GM18870 (cell line): ENCODE data around the gene ATXN7L1.
"Not testable (repeated sequence)": the region's sequence is repeated elsewhere in the genome, so short reads cannot be mapped to it uniquely, and the experiment has no call there.

Source experiments
- ATAC-seq: cut with Tn5 transposase; IDR thresholded peaks from one replicate; pipeline ENCODE4 v1.9.1; 2021; ENCODE audit warnings: moderate library complexity; ENCODE audit not compliant: unreplicated experiment

ATXN7L1 gene

GRCh38 chr7:105623906-105624305 lies 252.5 kb downstream of the ATXN7L1 start:
- ATAC-seq, result no peak

DNA sequence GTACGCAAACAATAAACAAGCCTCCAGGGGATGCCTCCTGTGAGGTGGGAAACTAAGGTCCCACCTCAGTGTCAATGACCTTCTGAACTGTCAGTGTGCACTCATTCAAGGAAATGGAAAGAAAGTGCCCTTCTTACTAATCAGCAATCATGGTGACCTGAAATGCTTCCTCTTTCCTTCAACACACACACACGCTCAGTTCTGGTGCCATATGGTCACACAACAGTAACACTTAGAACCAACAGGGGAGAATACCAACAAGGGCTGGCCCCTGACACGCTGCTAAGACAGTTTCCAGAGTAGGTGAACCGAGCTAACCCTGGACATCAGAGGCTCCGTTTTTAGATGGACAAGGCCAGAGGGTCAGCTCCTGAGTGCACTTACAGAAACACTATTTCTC lies 253.0 kb downstream of the ATXN7L1 start:
- no peak for ATAC-seq

GRCh38 chr7:105622106-105622731 lies 254.2 kb downstream of the ATXN7L1 start:
- ATAC-seq, result no peak

DNA sequence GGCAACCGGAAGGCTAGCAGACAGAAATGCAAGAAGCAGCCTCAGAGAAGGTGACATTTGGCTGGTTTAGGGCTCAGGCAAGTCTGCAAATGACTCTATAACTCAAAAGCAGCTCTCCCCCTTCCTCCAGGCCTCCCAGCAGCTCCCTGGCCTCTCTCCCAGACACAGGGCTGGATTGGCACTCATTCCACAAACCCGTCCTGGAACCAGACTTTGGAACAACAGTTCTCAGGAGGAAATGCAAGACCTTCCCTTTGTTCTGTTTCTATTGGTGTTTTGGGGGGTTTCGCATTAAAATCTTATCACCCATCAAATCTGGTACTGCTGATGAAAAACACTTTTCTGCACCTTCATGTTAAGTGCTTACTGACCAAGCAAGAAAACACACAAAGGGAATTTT lies 254.8 kb downstream of the ATXN7L1 start:
- ATAC-seq, result no peak

GRCh38 chr7:105621176-105621575 lies 255.2 kb downstream of the ATXN7L1 start:
- ATAC-seq, result no peak

DNA sequence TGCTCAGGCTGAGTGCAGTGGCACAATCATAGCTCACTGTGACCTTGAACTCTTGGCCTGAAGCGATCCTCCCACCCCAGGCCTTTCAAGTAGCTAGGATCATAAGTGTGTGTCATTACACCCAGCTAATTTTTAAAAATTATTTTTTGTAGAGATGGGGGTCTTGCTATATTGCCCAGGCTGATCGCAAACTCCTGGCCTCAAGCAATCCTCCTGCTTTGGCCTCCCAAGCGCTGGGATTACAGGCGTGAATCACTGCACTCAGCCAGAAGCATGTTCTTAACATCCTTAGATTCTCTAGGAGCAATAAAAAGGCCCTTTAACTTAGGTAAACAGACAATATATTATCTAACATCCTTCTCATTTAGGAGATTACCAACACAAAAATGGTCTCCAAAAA lies 256.8 kb downstream of the ATXN7L1 start:
- ATAC-seq, result no peak

DNA sequence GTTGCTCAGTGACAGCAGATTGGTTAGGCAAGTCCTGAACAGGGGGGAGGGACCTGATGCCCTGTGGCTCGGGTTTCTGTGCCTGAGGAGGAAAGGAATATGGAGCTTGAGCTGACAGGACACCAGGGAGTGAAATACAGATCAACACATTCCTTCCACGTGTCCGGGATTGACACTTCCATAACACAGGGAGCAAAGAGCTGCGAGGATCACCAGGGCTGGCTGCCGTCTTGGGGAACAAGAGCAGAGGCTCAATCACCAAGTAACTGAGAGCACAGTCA lies 258.4 kb downstream of the ATXN7L1 start:
- ATAC-seq, result no peak

DNA sequence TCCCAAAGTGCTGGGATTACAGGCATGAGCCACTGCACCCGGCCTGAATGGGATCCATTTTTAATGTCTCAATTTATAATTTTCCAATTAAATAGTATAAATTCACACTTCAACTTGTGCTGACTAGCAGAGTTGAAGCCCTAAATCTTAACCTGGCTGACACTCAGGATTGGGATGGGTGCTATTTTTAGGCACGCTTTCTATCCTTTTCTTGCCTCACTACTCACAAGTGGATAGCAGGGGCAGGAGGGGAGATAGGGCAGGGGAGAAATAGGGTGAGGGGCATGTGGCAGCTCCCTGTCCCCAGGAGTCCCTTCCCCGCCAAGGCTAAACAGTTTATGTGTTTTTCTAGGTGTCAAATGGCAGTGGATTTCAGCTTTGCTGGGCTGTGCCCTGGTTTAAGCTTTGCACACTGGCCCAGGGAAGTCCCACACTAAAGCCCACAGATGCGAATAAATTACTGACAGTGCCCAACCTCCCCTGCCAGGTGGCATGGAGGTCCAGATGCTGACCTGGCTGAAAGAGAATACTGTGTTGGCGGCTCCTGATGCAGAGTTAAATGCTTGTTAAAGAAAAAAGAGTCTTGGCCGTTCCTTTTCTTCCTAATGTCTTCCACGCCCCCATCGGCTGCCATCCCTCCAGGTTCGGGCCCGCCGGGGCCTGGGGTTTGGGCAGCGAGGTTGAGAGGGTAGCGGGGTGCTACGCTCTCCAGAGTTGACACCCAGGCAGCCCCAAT lies 259.0 kb downstream of the ATXN7L1 start:
- ATAC-seq, result no peak

GRCh38 chr7:105614341-105614840 lies 262.0 kb downstream of the ATXN7L1 start:
- ATAC-seq, result no peak

DNA sequence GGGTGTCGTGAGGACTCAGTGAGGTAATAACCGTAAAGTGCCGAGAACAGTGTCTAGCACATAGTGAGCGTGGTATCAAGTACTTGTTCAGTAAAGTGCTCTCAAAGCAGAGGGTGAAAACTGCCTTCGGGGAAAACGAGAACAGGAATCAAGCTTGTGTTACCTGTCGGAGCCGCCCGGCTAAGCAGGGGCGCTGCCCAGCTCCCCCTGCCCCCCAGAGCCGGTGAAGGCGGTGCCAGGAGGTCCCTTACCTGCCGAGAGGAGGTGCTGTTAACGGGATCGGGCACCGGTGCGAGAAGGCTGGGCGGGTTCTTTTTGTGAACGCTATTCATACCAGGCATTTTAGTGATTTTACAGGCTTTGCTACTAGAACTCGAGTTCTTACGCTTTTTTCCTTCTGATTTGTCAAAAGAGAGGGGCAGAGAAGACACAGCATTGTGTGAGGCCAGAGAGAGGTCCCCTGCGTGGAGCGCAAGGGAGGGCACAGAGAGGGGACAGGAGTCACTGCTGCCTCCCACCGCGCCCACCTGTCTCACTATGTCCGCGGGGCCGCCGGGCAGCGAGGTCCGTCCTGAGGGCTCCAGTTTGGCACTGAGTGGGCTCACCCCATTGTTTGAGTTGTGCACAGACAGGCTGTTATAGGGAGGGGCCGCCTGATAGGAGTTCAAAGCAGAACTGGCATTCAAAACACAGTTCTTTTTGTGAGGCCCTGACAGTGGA lies 262.6 kb downstream of the ATXN7L1 start:
- ATAC-seq, result no peak

- ATAC-seq, result no peak
Measured at GRCh38 chr7:105612806-105613205, 263.6 kb downstream of the ATXN7L1 start.

- no peak for ATAC-seq
Measured at GRCh38 chr7:105611856-105612775, 264.3 kb downstream of the ATXN7L1 start.

DNA sequence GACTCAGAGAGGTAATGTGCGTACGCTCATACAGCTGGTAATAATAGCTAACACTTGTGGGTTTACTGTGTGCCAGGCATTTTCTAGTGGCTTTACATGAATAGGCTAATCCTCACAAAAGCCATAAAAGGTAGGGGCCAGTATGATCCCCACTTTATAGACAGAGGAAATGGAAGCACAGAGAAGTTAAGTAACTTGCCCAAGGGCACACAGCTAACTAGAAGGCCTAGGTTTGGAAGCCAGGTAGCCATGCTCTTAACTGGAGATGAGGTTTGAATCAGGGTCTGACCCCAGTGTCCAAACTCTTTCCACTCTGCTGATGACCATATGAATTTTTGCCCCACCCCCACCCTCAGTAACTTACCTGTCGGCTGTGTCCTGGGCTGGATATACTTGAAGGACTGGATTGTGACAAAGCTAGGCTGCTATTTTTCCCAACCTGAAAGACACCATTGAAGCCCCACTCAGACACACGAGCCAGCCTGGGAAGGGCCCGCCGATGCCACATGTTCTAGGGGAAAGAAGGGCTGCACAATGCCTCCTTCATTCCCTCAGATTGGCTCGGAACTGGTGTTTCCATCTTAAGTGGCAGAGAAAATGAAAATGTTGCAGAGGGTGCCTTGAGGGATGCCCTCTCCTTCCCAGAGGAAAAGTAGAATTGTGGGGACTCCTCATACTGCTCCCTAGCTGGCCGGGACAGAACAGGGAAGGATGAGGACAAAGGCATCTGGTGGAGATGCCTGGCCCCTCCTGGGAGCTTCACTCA lies 266.1 kb downstream of the ATXN7L1 start:
- no peak for ATAC-seq

DNA sequence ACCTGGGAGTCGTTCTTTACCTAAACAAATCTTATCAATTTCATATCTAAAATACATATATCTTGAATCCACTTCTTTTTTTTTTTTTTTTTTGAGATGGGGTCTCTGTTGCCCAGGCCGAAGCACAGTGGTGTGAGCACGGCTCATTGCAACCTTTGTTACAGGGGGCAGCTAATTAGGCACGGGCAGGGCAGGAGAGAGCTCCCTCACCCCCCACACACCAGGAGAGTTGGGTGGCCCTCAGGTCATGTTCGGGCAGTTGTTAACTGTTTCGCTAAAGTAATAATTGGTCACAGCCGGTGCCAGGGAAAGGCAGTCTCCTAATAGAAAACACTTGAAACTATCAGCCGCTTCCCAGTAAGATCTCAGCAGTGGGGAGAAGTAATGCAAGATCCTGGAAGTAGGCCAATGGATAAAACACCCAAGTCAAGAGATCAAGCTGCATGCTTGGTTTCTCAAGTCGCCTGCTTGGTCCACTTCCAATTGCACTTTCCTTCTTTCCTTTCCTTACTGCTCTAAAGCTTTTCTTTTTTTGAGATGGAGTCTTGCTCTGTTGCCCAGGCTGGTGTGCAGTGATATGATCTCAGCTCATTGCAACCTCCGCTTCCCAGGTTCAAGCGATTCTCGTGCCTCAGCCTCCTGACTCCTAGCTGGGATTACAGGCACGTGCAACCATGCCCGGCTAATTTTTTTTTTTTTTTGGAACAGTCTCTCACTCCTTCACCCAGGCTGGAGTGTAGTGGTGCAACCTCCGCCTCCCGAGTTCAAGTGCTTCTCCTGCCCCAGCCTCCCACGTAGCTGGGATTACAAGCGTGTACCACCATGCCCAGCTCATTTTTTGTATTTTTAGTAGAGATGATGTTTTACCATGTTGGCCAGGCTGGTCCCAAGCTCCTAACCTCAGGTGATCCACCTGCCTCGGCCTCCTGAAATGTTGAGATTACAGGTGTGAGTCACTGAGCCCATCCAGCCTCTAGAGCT lies 273.8 kb downstream of the ATXN7L1 start:
- ATAC-seq, result no peak

DNA sequence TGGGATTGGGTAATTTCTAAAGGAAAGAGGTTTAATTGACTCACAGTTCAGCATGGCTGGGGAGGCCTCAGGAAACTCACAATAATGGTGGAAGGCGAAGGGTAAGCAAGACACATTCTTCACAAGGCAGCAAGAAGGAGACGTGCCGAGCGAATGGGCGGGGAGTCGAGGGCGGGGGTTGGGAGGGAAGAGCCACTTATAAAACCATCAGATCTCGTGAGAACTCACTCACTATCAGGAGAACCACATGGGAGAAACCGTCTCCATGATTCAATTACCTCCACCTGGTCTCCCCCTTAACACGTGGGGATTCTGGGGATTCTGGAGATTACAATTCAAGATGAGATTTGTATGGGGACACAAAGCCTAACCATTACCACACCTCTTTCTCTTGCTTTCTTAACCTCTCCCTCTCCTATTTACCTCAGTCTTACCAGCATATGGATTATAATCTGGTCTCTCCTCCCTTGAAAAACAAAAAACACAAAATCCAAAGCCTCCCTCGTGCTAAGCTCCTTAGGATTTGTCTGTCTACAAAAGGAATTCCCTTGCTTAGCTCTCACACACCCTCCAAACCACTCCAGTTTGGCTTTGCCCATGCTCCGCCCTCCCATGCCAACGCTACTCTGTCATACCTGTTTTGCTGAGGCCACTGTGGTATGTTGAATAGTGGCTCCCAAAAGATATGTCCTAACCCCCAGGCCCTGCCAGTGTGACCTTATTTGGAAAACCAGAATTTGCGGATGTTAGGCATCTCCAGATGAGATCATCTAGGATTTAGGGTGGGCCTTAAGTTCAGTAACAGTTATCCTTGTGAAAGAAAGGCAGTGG lies 275.5 kb downstream of the ATXN7L1 start:
- ATAC-seq, result no peak

- ATAC-seq, result no peak
Measured at GRCh38 chr7:105599551-105599950, 276.8 kb downstream of the ATXN7L1 start.

GRCh38 chr7:105599080-105599479 lies 277.3 kb downstream of the ATXN7L1 start:
- ATAC-seq, result not testable (repeated sequence)

DNA sequence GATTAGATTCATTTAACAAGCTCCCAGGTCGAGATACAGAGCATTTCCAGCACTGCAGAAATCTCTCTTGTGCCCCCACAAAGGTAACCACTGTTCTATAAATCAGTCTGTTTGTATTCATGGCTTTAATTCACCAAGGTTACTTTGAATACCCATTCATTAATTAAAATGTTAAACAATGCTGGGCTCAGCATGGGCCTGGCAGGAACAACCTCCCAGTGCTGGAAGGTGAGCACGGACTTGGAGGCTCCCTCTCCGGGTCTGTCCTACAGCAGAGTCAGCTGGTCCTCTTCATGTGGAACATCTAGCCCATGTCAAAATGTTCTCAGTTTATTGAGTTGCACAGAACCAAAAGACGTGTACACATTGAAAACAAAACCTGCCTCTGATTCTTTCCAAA lies 279.5 kb downstream of the ATXN7L1 start:
- no peak for ATAC-seq
